HG03575 (cell line): ENCODE data around the gene TANC2.
"Not testable (repeated sequence)": the region's sequence is repeated elsewhere in the genome, so short reads cannot be mapped to it uniquely, and the experiment has no call there.

ENCODE experiments used
- ATAC-seq: cut with Tn5 transposase; IDR thresholded peaks from one replicate; pipeline ENCODE4 v1.9.1; 2021; ENCODE audit not compliant: unreplicated experiment, insufficient number of reproducible peaks, low FRiP score; ENCODE audit errors: extremely low read depth

Gene TANC2

DNA sequence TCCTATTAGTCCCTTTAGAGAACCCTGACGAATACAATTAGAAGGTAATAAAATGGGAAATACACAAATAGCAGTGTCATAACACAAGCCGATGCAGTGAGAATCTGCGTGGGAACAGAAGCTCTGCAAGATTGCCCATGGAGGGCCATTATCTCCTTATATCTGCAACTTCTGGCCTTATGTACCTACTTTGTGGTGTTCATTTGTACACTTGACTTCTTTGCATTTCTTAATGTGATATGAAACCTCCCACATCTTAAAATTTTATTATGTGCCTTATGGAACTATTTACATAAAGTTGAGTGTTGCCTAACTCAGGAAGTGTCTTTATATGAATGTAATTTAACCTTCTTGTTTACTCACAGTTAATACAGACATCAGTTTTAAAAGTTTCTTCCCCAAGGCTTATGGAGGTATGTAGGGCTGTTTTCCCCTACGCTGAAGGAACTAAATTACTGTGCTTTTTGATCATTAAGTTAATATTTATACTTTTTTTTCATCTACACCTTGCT is 10.1 kb upstream of the TANC2 start:
- no peak for ATAC-seq

DNA sequence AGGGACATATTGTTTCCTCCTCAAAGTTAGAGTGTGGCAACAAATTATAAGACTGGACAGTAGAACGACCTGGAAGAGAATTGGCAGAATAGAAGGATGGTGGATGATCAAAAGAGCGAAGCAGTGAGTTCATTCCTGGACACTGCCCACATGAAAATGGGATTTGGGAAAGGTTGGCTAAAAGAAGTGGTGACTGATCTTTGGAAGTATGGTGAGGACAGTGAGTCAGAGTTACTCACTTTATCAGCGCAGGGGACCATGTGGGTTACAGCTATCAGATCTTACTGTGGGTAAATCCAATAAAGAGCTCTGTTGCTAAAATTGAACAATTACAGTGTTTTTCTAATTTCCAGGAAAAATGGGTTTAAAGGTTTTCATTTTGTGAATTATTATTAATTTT is 2.7 kb upstream of the TANC2 start:
- no peak for ATAC-seq

DNA sequence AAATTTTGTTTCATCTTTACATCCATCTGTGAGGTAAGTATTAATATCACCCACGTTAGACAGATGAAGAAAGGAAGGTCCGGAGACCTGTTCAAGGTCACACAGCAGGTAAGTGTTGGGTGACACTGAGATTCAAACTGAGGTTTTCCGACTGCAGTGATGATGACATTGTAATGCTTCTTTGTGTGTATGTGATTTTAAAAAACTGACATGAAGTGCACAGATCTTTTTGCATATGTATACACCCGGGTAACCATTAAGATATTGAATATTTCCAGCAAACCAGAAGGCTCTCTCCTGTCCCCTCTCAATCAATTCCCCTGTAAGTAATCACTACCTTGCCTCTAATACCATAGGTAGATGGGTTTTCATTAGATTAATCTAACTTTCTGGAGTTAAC is 1.5 kb upstream of the TANC2 start:
- ATAC-seq, result no peak

DNA sequence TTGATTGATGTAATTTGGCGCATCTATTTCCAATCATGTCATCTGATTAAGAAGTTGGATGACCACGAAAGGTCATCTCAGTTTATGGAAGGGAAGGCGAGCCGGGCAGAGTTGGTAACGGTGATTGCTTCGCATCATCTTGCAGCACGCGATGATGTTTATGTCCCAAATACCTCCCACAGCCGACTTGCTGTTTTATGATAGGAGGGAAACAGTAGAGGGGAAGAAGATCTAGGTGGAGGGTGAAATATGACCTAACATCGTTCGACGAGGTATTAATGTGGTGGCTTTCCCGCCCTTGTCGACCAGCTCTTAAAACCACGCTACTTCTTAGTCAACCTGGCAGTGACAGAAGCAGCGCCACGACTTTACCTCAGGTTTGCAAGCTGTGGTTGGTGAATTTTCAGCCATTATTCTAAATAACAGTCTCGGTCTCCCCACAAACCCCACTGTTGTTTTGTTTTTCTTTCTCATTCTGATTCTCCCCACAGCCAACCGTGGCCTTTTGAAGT is 805 bp upstream of the TANC2 start:
- no peak for ATAC-seq

DNA sequence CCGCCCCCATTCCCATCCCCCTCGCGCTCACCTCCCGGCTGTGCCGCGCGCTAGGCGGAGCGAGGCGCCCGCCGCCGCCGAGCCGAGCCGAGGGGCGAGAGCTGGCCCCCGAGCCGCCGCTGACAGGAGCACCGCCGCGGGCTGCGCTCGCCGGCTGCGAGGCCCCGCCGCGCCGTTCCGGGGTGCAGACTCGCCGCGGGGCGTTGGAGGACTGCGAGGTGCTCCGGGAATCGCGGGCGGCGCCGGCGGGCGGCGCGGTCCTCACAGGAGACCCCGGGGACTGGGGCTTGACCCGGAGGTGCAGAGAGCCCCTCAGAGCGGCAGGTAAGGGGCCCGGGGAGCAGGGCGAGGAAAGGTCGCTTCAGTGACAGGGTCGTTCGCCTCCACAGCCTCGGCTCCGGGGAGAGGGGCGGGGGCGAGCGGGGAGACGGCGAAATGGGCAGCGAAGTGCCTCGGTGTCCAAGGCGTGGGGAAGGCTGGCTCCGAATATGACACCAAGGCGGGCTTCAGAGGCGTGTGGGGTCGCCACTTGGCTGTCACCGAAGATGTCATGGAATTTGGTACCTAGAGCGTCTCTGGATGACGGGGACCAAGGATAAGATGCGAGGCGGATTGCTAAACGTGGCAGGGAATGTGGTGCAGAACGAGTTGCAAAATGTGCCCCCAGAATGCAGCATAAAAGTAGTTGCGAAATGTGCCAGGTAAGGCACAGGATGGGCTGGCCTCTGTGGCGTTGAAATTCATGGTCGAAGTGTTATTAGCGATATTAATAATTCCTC is 580 bp downstream of the TANC2 start:
- ATAC-seq, result no peak

DNA sequence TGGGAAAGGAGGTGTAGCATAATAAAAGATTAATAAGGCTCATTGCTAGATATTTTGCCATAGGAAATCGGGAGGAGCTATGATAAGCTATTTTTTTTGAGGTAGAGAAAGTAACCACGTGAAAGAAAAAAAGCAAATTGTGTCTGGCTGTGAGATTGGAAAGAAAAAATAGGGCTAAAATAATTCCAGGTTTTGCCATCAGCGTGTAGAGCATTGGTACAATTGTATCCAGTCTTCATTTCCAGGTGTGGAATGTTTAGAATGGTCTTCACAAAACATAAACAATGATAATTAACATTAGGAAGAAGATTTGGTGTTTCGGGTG is 1.1 kb downstream of the TANC2 start:
- no peak for ATAC-seq

DNA sequence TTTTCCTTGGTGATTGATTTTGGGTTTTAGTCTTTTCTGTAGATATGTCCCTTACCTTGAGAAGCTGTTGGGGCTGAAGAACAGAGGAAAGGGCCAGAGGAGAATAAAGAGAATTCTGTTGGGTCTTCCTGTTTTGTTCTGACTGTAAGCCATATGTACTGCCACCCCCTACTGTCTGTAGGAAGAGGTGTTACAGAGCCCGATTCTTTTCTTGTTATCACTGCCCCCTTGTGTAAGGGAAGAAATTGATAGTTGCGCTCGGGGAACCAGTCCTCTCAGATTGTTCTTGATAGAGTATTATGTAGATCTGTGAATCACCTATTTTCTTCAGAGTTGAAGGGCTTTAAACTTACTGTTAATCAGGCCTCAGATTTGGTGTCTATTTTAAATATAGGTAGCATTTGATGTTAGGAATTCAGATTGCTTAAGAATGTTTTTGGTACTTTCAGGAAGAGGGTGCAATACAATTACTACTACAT is 2.4 kb downstream of the TANC2 start:
- peak; percentile 65 for ATAC-seq

DNA sequence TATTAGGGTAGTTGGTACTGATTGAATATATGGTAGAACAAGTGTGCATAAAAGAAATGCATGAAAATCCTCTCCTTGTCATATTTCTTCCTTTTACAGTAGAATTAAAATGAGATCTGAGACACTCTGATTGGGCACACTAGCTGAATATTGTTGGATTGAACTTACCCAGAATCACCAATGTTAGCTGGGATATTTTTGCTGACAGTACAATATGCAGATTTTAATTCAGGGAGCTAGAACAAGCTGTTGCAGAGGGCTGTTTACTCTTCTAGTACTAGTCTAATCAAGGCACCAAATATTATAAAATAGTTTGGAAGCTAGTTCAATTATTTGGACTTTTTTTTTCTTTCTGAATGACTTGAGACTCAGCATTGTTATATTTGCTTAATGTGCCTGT is 4.6 kb downstream of the TANC2 start:
- ATAC-seq, result no peak

DNA sequence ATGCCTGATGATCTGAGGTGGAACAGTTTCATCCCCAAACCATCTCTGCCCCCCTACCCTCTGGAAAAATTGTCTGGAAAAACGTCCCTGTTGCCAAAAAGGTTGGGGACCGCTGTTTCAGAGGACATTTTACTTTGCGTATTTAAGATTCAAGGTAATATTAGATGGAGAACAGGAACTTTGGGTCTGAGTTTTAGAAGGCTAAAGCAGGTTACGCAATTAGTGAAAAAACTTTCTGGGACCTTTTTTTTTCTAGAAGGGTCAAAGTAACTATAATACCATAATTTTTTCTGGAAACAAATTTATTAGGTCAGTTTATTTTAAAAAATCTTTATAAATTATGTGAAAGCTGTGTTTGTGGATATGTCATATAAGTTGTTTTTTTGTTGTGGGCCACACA is 5.8 kb downstream of the TANC2 start:
- ATAC-seq, result no peak

DNA sequence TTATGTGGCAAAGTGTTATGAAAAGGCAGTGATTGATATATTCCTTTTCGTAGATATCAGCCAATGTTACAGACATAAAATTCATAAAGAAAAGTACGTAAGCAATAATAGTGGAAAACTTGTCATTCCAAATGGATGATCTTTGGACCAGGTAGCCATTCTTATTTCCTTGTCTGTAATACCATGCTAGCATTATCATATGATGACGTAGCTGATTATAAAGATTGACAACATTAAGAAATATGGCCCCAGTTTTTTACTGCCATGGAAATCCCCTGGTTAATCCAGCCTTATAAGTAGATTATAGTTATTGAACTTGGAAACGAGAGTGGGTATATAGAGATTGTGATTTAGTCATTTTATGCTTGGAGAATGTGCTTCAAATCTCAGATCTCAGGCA is 8.8 kb downstream of the TANC2 start:
- ATAC-seq, result no peak

DNA sequence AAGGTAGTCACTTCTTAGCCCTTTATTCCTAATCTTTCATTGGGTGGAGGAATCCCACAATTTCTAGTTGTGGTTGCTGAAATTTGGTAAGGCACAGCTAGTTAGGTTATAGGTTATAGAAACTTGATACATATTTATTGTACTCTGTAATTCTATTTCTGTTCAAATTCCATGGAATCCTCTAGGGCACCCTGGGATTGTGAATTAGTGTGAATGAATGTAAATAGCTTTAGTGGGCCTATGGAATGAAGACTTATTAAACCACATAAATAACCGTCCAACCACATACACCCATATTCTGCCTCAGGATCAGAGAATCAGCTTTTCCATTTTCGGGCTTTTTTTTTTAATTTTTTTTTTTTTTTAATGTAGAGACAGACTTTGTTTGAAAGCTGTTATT is 9.2 kb downstream of the TANC2 start:
- no peak for ATAC-seq

DNA sequence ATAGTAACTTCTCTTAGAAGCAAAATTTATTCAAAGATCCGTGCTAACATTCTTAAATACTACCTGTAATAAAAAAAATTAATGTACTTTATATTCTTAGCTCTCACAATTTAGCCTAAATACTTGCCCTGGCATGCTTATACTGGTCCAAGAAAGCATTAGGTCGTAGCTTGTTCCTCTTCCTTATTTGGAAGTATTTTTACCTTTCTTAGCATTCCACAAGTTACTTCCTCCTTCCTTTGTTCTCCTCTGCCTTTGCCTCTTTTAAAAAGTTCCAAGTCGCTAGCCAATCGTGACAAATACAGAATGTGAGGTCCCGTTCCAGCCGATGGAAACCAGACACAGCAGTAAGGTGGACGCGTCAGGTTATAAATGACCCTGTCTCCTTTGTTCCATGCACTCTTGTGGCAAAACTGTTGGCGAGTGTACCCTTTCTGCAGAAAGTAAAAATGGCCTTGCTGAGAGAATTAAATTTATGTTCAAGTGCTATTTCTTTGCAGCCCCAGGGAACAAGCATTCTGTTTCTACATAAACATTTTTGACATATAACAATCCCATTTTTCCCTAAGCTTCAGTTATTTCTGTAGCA is 10.7 kb downstream of the TANC2 start:
- ATAC-seq, result not testable (repeated sequence)

DNA sequence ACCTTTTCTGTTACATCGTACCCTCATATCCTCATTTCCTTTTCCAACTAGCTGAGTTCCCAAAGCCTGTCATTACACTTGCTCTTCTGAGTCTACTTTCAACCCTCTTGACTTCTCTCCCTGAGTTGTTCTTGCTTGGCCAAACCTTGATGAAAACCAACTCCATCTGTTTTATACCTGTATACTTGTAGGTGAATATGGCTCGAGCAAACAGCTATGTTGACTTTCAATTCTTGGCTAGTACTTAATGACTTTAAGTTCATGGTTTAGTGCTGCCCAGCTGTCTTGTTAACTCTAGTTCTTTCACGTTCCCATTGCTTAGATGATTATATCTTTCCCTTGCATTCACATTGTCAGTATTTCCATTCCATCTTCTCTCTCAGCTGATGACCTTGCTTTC is 14.8 kb downstream of the TANC2 start:
- ATAC-seq, result no peak

DNA sequence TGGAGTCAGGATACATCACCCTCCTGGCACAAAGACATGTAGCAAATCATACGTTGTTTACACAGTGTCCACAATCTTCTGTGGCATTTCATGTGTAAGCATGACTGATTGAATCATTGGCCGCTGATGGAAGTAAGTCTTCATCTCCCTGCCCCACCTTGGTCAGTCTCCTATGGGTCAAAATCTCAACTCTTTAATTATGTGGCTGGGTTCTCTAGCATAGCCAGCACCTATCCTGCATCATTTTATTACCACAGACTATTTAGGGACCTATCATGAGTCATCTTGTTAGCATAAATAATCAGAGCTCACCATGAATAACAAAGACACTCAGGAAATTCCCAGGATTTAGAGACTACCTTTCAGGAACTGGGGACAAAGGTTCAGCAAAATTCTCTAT is 15.9 kb downstream of the TANC2 start:
- ATAC-seq, result no peak

DNA sequence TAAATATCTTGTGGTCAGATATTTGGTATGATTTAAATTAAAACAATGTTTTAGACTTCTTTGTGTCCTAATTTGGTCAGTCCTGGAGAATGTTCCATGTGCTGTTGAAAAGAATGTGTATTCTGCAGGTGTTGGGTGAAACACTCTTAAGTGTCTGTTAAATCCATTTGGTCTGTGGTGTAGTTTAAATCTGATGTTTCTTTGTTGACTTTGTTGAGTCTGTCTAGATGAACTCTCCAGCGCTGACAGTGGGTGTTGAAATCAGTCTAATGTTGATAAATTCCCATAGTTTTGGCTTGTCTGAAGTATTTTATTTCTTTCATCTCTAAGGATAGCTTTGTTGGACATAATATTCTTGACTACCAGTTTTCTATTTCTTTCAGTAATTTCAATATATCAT is 18.8 kb downstream of the TANC2 start:
- ATAC-seq, result no peak

DNA sequence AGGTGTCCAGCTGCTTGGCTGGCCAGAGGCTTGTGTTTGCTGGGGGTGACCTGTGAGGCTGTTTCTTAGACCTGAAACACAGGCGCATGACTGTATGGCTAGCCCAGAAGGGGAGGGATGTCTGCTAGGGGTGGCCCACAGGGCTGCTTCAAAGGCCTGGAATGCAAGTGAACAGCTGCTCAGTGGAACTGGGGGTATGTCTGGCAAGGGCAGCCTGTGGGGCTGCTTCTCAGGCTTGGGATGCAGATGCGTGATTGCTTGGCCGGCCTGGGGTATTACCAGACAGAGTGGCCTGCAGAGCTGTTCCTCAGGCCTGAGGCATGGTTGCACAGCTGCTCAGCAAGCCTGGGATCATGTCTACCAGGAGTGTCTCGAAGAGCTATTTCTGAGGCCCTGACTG is 20.5 kb downstream of the TANC2 start:
- ATAC-seq, result no peak

DNA sequence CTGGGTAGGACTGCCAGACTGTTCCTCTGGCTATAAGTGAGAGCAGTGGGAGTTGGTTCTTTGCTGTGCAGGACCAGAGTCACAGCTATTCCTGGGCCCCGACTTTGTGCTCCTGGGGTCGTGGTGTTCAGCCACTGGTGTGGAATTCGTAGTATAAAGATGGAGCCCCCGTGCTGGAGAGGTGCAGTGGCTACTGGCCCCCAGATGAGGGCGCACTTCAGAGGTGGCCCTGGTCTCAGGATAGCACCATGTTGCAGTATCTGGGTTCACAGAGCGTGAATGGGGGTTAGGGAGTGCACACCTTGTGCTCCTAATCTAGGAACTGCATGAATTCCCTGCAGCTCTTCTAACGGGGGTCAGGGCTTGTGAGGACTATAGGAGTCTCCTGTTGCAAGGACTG is 21.1 kb downstream of the TANC2 start:
- no peak for ATAC-seq

DNA sequence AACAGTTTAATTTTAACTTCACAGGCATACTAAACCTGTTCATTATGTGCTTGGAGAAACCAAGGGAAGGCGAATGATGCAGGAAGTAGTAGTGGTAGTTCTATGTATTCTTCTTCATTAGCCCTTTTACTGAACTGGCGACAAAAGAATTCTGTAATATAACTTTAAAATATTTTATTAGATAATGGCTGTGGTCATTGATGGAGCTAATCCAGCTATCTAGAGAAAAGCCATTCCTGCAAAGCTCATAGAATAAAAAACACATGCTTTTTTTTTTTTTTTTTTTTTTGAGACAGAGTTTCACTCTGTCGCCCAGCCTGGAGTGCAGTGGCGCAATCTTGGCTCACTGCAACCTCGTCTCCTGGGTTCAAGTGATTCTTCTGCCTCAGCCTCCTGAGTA is 23.5 kb downstream of the TANC2 start:
- no peak for ATAC-seq

DNA sequence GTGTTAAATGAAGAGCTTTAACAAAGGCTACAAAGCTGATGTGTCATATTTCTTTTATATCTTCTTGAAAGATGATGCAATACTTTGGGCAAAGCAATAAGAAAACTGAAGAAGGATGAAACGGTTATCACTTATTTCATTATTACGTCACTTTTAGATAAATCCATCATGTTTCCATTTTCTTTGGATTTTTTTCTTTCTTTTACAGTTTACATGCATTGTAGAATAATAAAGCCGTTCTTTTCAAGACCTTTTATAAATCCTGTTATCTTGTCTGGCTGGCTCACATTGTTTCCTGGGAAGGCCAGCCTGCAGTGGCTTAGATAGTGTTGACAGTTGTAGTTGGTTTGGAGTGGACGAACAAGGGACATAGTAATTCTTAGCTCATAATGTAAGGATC is 28.9 kb downstream of the TANC2 start:
- no peak for ATAC-seq

DNA sequence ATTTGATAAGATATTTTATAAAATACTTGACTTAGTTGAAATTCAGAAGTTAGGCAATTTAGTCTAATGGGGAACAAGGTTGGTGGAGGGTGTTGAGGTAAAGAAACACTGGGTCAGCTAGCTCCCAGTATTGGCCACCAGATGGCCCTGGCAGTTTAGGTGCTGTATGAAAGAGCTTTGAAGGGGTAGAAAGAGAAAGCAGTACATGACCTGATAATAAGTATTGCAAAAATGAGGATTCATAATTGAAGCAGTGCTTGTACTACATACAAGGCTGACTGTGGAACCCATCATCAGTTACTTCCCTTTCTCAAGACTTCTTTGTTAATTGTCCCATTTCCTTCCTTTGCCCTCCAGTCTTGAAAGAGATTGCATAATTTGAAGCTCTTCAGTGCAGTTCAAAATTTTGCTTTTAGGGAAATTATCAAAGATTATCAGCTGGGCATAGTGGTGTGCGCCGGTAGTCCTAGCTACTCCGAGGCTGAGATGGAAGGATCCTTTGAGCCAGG is 29.4 kb downstream of the TANC2 start:
- no peak for ATAC-seq
